Measurements from ENCODE around the gene SLC6A8. TPM values are rescaled to one million over a fixed set of nuclear protein-coding genes. Genes with fewer than 3 reads are reported as not detected.

Gene SLC6A8
- total RNA-seq, 1 donor from 2014 or later = 8.0 TPM

DNA sequence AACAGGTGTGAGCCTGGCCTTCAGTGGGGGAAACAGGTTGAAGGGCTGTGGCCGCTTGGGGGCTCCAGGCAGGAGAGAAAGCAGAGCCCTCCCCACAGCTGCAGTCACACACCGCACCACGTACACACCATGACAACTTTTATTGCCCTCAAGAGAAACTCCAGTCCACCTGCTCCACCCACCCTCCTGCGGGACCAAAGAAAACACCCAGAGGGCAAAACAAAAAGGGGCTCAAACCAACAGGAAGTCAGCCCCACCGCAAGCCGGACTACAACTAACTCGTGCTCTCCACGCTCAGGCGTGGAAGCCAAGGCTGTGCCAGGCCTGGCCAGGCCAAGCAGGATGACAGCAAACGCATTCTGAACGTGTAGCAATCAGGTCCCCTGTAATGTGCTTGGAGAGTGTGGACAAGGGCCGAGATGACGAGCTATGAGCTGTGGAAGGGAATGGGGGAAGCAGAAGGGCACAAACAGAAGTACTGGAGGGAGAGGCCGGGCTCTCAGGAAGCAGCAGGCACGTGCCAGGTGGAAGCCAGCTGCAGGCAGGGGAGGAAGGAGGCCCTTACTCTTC is 12.7 kb downstream of the SLC6A8 start:
- no peaks in the 10 kb centered on the region for H3K9me3 ChIP-seq
- peaks cover 20% of the 10 kb centered on the region for H3K36me3 ChIP-seq
- ATAC-seq = no peak
- intact Hi-C loops (cut with DNase I) = no loop called here
- no peak for DNase-seq
- TF ChIP-seq, protein P1, sequence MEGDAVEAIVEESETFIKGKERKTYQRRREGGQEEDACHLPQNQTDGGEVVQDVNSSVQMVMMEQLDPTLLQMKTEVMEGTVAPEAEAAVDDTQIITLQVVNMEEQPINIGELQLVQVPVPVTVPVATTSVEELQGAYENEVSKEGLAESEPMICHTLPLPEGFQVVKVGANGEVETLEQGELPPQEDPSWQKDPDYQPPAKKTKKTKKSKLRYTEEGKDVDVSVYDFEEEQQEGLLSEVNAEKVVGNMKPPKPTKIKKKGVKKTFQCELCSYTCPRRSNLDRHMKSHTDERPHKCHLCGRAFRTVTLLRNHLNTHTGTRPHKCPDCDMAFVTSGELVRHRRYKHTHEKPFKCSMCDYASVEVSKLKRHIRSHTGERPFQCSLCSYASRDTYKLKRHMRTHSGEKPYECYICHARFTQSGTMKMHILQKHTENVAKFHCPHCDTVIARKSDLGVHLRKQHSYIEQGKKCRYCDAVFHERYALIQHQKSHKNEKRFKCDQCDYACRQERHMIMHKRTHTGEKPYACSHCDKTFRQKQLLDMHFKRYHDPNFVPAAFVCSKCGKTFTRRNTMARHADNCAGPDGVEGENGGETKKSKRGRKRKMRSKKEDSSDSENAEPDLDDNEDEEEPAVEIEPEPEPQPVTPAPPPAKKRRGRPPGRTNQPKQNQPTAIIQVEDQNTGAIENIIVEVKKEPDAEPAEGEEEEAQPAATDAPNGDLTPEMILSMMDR (IDR thresholded peaks at IDR 0.05) = no peak
- H3K4me3 ChIP-seq = no peak overlapping the region
- H3K4me1 ChIP-seq = no peaks in the 10 kb centered on the region
- H3K27me3 ChIP-seq = no peaks in the 10 kb centered on the region
- H3K27ac ChIP-seq = no peak overlapping the region

DNA sequence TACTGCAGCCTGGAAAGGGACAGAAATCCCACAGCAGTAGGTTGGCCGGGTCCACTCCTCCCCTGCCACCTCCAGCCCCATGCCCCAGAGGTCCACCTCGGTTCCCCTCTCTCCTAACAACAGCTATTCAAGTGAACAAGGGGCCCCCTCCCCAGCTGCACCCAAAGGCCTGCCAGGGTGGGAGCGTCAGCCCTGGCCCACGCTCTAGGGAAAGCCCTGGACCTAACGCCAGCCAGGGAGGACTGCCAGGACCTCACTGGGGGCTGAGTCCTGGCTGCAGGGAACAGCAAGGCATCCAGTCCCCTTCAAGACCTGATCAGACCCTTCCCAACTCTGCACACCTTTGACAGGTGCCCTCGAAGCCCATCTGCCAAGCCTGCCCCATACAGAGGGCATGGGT is 13.2 kb downstream of the SLC6A8 start:
- Histone ChIP-seq H3K27me3 (no peaks in the 10 kb centered on the region), H3K4me1 (no peaks in the 10 kb centered on the region), H3K36me3 (peaks cover 20% of the 10 kb centered on the region), H3K9me3 (no peaks in the 10 kb centered on the region), H3K27ac (no peak overlapping the region), H3K4me3 (no peak overlapping the region)
- no peak for ATAC-seq
- intact Hi-C loops (cut with DNase I) = no loop called here
- DNase-seq = no peak
- TF ChIP-seq, protein P1 (IDR thresholded peaks at IDR 0.05) = no peak

DNA sequence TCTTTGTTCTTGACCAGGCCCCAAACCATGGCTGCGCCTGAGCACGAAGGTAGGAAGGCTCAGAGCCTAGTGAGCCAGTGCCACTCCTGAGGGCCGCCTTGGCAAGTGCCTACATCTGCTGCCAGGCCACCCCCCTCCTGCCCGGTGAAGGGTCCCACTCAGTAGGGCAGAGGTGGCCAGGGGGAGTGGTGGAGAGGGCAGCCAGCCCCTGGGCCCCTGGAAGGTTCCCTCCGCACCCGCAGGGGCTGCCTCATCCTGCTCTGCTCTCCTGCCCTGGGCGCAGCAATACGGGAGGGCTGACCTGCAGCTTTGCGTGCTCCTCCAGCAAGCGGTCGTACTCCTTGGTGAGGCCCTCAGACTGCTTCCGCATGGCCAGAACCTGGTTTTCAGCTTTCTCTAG is 14.0 kb downstream of the SLC6A8 start:
- no peak for ATAC-seq
- peaks cover 20% of the 10 kb centered on the region for H3K36me3 ChIP-seq
- no peak for DNase-seq
- H3K4me1 ChIP-seq = no peaks in the 10 kb centered on the region
- no peak overlapping the region for H3K4me3 ChIP-seq
- H3K9me3 ChIP-seq = no peaks in the 10 kb centered on the region
- TF ChIP-seq, protein P1 (IDR thresholded peaks at IDR 0.05) = no peak
- intact Hi-C loops (cut with DNase I) = no loop called here
- no peaks in the 10 kb centered on the region for H3K27me3 ChIP-seq
- no peak overlapping the region for H3K27ac ChIP-seq

DNA sequence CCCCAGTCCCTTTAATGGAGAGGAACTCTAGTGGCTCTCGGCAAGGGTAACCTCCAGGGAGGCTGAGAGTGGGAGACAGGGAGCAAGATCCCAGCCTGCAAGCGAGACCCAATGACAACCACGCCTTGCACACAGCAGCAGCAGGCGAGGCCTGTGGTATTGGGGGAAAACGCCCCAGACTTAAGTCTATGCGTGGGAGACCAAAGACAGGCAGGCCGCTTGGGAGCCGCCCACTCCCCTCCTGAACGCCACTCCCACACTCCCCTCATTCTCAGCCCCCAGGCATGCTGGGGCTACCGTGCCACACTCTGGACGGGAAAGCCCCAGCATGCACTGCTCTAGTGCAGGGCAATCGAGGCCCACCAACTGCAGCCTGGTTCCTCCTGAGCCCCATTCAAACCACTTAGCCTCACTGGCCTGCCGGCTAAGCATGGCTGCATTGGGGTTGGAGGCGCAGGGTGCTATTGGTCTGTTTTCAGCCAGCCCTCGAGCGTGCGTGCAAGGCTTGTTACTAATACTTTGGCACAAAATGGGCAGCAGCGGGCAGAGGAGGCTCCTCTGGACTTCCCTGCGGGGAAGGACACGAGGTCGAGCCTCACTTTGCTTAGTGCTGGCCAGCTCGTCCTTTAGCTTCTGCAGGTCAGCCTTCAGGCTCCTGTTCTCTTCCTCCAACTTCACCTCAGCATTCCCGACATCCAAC is 14.8 kb downstream of the SLC6A8 start:
- TF ChIP-seq, protein P1 (IDR thresholded peaks at IDR 0.05) = no peak
- DNase-seq (no peak), ATAC-seq (no peak)
- no peaks in the 10 kb centered on the region for H3K9me3 ChIP-seq
- no peaks in the 10 kb centered on the region for H3K27me3 ChIP-seq
- no peak overlapping the region for H3K4me3 ChIP-seq
- H3K4me1 ChIP-seq = no peaks in the 10 kb centered on the region
- intact Hi-C loops (cut with DNase I) = no loop called here
- H3K27ac ChIP-seq = no peak overlapping the region
- H3K36me3 ChIP-seq = peaks cover 20% of the 10 kb centered on the region

DNA sequence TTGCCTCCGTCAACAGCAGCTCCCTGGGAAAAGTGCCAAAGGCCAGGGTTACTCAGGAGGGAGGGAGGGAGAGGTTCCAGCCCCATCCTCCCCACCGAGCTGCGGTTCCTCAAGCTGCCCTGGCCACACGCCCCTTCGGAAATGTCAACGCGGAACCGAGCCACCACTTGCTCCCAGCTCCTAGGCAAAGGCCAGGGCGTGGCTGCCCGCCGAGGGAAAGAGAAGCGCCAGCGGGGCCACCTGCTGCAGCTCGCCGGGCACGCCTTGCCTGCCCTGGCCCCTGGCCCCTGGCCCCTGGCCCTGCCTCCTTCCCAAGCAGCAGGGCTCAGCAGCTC is 15.3 kb downstream of the SLC6A8 start:
- ATAC-seq (peak; percentile 41), DNase-seq (no peak)
- Histone ChIP-seq H3K27me3 (no peaks in the 10 kb centered on the region), H3K4me1 (no peaks in the 10 kb centered on the region), H3K36me3 (peaks cover 20% of the 10 kb centered on the region), H3K27ac (no peak overlapping the region), H3K9me3 (no peaks in the 10 kb centered on the region), H3K4me3 (no peak overlapping the region)
- TF ChIP-seq, protein P1 (IDR thresholded peaks at IDR 0.05) = no peak
- intact Hi-C loops (cut with DNase I) = no loop called here
